Ishikawa (cell line): ENCODE measurements around the gene DOK4.
A peak's percentile ranks its signal among the peaks of the same experiment; 100 is the strongest.

ENCODE experiments used
- CEBPB ChIP-seq: IDR thresholded peaks from 2 replicates; pipeline ENCODE4 v1.6.1; 2012
- CREB1 ChIP-seq: IDR thresholded peaks from 2 replicates; pipeline ENCODE4 v1.6.1; 2012; ENCODE audit warnings: low read depth
- EGR1 ChIP-seq: IDR thresholded peaks from 2 replicates; pipeline ENCODE4 v1.6.1; 2012
- EP300 ChIP-seq: IDR thresholded peaks from 2 replicates; pipeline ENCODE4 v1.6.1; 2012; ENCODE audit warnings: borderline replicate concordance
- FOXM1 ChIP-seq: IDR thresholded peaks from 2 replicates; pipeline ENCODE4 v1.6.1; 2012; ENCODE audit warnings: low read depth, borderline replicate concordance
- MAX ChIP-seq: IDR thresholded peaks from 2 replicates; pipeline ENCODE4 v1.6.1; 2012
- NFIC ChIP-seq: IDR thresholded peaks from 2 replicates; pipeline ENCODE4 v1.6.1; 2012
- RAD21 ChIP-seq: IDR thresholded peaks from 2 replicates; pipeline ENCODE4 v1.6.1; 2012; ENCODE audit warnings: low read depth
- REST ChIP-seq: IDR thresholded peaks from 2 replicates; pipeline ENCODE4 v1.6.1; 2012; ENCODE audit warnings: low read depth, mild to moderate bottlenecking
- TAF1 ChIP-seq: IDR thresholded peaks from 2 replicates; pipeline ENCODE4 v1.6.1; 2012; ENCODE audit warnings: low read depth, mild to moderate bottlenecking
- TCF12 ChIP-seq: IDR thresholded peaks from 2 replicates; pipeline ENCODE4 v1.6.1; 2012; ENCODE audit warnings: low read depth
- TEAD4 ChIP-seq: IDR thresholded peaks from 2 replicates; pipeline ENCODE4 v1.6.1; 2012
- USF1 ChIP-seq: IDR thresholded peaks from 2 replicates; pipeline ENCODE4 v1.6.1; 2012
- YY1 ChIP-seq: IDR thresholded peaks from 2 replicates; pipeline ENCODE4 v1.6.1; 2012; ENCODE audit warnings: low read depth
- ZBTB7A ChIP-seq: IDR thresholded peaks from 2 replicates; pipeline ENCODE4 v1.6.1; 2012; ENCODE audit warnings: low read depth

Gene DOK4

GRCh38 chr16:57470711-57471110 is 15.6 kb downstream of the DOK4 start:
- TF ChIP-seq NFIC (peak; percentile 41; the same call in 1 of the 2 replicates), USF1 (no peak)

DNA sequence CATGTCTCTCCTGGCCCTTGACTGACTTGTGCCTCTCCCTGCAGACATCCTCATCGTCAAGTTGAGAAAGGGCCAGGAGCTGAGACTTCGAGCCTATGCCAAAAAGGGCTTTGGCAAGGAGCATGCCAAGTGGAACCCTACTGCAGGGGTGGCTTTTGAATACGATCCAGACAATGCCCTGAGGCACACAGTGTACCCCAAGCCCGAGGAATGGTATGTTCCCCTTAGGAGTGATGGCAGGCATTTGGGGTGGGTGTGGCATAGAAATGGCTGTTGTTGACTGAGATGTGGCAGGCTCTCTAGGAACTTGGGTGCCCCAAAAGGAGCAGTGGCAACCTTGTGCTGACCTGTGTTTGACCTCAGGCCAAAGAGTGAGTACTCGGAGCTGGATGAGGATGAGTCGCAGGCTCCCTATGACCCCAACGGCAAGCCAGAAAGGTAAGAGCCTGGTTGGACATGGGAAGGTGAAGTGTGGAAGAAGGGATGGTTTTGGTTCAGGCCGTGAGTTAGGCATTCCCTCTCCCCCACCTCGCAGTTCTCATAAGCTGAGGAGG is 16.3 kb downstream of the DOK4 start:
- TF ChIP-seq CREB1 (no peak), ZBTB7A (no peak), EP300 (no peak), MAX (no peak), REST (no peak), USF1 (no peak), NFIC (no peak), TEAD4 (no peak), TCF12 (no peak)

DNA sequence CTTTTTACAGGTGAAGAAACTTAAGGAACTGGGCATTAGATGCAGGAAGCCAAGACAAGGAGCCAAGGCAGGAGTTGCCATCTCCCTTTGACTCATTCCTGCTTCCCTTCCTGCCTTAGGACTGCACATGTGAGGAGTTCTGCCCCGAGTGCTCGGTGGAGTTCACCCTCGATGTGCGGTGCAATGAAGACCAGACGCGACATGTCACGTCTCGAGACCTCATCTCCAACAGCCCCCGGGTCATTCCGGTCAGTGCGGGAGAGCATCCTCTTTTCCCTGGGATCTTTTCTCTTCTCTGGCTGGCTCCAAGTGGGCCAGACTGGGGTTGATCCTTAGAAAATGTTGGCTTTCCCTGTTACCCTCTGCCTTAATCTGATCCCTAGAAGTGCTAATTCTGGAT is 17.2 kb downstream of the DOK4 start:
- TF ChIP-seq YY1 = no peak
- TF ChIP-seq ZBTB7A = no peak
- TF ChIP-seq USF1 = no peak
- no peak for TF ChIP-seq EGR1
- no peak for TF ChIP-seq EP300
- TF ChIP-seq TAF1 = no peak

DNA sequence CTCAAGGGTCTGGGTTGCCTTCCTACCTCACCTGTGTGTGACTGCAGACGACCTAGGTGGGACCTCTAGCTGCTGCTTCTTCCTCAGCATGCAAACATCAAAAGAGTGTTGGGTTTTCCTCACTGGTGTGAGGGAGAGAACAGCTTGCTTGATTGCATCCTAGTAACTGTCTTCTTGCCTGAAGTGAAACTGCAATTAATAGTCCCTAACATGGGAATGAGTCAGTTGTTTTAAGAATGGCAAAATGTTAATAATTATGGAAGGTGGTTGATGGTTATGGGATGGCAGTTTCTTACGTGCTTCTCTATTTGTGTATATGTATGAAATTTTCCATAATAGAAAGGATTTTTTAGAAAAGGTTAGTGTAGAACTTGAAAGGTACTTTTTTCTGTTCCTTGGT is 17.9 kb downstream of the DOK4 start:
- no peak for TF ChIP-seq YY1

- no peak for TF ChIP-seq TCF12
- no peak for TF ChIP-seq FOXM1
- TF ChIP-seq EGR1 = no peak
- TF ChIP-seq TEAD4 = no peak
- no peak for TF ChIP-seq EP300
- no peak for TF ChIP-seq REST
- no peak for TF ChIP-seq USF1
- TF ChIP-seq NFIC = no peak
- TF ChIP-seq YY1 = no peak
- TF ChIP-seq CEBPB = no peak
- TF ChIP-seq MAX = no peak
- no peak for TF ChIP-seq RAD21
- no peak for TF ChIP-seq ZBTB7A
These were observed 21.8 kb downstream of the DOK4 start for GRCh38 chr16:57464523-57464922.

- TF ChIP-seq TCF12 (0 out of 2 replicates have a peak, but pooled peaks have one; percentile 3), EGR1 (no peak)
These were observed 23.3 kb downstream of the DOK4 start for GRCh38 chr16:57462978-57463362.
